GM11168 (cell line): ENCODE data around the gene PRAF2.

Experiments used
- in situ Hi-C: fragments of 300-500 bp; cut with MboI; formaldehyde crosslinking; loops from one replicate; pipeline ENCODE4 v1.12.0; 2022; ENCODE audit warnings: low sequenced_read_pairs; ENCODE audit not compliant: unreplicated experiment

PRAF2 gene, protein sequence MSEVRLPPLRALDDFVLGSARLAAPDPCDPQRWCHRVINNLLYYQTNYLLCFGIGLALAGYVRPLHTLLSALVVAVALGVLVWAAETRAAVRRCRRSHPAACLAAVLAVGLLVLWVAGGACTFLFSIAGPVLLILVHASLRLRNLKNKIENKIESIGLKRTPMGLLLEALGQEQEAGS

DNA sequence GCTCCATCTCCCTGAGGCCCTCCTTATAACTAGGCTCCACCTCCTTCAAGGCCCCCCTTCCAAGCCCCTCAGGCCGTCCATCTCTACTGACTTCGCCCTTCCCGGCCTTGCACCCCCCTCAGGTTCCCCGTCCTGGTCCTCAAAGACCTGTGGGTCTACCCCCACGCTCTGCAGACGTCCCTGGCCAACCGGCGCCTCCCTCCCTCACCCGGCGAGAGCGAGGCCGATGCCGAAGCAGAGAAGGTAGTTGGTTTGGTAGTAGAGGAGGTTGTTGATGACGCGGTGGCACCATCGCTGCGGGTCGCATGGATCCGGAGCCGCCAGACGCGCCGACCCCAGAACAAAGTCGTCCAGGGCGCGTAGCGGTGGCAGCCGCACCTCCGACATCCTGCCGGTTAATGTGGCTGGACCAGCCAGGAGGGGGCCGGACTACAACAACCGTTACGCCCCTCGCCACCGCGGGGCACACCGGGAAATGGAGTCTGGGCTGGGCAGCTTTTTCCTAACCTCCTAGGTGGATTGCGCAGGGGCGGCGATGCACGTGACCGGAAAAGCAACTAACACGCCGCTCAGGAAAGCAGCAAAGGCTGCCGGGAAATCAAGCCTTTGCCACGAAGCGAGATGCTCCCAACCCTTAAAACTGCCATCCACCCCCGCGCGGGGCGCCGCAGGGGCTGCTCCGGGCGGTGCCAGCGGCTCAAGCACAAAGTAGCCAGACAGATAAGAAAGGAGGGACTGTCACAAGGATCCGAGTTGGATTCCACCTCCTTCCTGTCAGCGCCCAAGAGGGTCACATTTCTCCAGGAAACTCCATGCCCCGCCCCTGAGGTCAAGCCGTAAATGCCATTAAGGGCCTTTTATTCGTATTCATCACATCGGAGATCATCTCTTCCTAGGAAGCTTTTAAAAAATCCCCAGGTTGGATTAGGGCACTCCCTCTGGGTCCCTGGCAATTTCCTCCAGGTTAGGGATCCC lies at the start of gene PRAF2:
PRAF2 (minus strand) TSS at position 402 of the 975 bp plus-strand sequence; CDS start at position 387, 15 bp downstream.
- in situ Hi-C loops = no loop called here

DNA sequence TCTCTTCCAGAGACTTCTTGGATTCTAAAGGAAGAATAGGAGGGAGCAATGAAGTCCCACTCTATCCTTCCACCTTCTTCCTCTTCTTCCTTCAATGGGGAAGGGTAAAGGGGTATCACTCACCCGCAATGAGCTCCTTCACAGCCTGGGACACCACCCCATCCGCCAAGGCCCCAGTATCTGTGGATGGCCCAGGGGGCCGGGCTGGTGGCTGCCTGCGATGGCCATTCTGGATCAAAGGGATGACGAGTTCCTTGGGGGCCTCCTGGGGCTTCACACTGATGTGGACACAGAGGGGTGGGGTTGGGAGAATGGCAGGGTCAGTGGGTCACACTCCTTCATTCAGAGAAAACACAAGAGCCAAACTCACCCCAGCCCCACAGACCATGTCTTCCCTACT lies 48.7 kb upstream of the PRAF2 start:
- in situ Hi-C loops = no loop called here

DNA sequence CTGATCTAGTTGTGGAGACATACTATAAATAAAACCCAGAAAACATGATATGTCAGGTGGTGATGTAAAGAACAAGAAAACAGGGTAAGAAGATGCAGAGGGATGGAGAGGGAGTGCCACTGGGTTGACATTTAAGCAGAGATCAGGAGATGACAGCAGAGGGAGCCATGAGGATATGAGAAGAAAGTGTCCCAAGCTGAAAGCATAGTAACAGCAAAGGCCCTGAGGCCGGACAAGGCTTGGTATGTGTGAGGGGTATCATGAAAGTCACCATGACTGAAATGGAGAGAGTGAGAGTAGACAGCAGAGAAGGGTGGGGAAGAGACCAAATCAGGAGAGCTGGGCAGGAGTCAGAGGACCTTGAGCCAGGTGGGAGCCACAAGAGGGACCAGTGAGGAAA lies 46.3 kb upstream of the PRAF2 start:
- in situ Hi-C loops = no loop called here

DNA sequence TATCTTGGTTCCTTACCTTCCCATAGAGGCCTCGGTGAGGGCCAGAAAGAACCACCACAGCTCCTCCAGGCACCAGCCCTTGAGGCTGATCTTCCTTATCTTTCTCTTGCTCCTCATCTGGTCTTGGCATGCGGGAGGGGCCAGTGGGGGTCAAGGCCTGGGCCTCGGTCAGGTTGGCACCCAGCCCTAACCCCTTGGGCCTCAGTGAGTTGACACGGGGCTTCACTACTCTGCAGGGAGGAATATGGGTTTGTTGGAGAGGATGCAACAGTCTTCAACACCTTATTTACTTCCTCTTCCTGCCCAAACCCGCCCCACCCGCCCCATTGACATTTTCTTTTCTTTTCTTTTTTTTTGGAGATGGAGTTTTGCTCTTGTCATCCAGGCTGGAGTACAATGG lies 43.8 kb upstream of the PRAF2 start:
- in situ Hi-C loops = no loop called here

DNA sequence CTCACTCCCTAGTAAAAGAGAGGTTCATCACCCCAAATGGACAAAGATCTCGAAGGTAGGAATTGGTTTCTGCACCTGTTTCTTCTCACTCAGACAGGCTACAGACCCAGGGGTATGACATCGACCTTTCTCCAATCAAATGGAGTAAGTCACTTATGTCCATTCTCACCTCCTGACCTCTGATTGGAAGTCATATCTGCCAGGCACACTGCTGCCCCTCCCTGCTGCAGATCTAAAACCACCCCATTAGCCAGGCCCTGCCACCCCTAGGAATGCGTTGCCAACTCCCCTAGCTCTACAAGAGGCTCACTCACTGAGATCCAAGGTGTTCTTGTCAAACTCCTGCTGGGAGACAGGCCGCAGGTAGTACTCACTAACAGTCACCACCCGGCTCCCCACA lies 42.9 kb upstream of the PRAF2 start:
- in situ Hi-C loops = no loop called here

DNA sequence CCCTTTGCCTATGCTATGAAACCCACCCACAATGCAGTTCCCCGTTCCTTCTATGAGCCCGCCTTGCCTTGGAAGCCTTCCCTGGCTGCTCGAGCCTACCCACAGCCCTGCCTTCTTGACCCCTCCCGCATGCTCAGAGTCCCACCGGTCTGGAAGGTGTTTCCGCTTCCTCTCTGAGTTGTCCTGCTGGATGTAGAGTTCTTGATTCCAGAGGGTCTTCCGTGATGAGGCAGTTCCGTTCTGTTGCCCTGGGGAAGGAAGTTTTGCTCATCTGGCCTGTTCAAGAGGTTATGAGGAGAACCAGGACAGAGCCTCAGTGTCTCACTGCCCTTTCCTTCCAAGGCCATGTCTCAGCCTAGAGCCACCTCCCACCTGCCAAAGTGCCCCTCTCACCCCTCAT lies 42.3 kb upstream of the PRAF2 start:
- in situ Hi-C loops = no loop called here

DNA sequence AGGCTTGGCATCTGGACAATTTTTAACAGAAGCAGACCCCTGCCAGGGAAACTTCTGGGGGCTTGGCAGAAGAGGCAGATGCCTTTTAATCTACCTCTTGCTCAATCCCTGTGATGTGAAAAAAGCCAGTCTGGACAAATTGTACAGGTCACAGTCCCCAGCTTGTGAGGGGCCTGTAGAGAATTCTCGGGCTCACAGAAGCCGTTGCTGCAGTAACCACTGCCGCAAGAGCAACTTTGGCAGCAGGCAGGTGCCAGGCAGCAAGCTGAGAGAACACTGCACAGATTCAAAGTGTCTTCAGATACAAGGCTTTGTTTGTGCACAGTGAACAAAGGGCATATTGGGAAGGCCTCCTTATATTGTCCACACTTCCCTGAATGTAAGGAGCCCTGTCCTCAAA lies 38.0 kb upstream of the PRAF2 start:
- in situ Hi-C loops = no loop called here

DNA sequence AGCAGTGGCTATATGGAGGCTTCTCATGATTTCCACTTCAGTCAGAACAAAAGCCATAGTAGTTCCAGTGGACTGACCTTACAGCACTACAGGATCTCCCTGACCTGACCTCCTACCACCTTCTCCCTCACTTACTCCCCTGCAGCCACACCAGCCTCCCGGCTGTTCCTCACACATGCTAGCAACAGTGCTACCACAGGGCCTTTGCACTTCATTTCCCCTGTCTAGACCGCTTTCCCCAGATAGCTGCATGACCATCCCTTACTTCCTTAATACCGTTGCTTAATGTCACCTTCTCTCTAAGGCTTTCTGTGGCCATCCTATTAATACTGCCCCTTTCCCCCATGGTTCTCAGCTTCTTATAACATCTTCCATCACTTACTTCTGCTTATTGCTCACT lies 36.6 kb upstream of the PRAF2 start:
- in situ Hi-C loops = no loop called here

DNA sequence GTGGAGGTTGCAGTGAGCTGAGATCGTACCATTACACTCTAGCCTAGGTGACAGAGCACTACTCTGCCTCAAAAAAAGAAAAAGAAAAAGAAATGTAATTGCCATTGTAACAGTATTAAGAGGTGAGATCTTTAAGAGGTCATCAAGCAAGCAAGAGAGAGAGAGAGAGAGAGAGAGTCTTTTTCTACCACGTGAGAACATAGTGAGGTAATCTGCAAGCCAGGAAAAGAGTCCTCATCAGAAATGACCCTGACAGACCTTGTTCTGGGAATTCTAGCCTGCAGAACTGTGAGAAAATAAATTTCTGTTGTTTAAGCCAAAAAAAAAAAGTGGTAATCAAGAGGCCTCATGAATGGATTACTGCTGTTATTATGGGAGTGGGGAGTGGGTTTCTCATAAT lies 34.8 kb upstream of the PRAF2 start:
- in situ Hi-C loops = no loop called here

DNA sequence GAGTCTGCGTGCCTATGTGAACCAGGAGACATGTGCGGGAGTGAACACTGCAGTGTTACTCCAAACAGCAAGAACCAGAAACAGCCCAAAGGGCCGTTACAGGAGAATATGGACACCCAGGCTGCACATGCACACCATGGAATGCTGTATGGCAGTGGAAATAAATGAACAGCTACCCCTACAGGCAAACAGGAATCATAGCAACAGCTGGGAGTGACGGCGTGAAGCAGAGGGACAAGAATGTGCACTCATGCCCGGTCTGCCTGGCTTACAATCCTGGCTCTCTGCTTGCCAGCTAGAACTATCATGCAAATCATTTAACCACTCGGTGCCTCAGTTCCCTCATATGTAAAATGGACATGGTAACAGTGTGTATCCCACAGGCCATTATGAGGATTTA lies 33.1 kb upstream of the PRAF2 start:
- in situ Hi-C loops = no loop called here

DNA sequence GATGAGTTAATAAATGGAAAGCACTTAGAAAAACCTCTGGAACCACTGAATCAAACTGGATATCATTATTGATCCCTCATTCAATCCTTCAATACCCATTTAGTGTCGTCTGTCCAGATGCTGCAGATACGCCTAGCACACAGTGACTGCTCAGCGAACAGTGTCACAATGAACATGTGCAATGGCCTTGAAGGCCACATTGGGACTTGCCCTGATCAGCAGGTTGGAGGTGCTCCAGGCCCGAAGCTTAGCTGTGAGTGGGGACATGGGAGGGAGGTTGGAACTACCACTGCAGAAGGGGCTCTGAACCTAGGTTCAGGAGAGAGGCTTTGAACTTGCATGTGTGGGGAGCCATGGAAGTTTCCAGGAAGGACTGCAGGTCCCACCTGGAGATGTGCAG lies 32.5 kb upstream of the PRAF2 start:
- in situ Hi-C loops = no loop called here

DNA sequence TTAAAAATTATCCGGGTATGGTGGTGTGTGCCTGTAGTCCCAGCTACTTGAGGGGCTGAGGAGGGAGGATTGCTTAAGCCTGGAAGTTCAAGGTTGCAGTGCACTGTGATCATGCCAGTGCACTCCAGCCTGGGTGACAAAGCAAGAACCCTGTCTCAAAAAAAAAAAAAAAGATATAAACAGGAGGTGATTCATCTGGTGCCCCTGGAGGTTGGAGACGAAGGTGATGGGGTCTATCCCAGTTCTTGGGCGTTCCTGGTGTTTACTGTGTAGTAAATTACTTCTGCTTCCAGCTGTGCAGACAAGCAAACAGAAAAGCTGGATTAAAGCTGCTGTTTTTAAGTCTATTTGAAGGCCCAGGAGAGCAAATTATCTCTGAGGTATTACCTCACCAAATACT lies 29.8 kb upstream of the PRAF2 start:
- in situ Hi-C loops = no loop called here

DNA sequence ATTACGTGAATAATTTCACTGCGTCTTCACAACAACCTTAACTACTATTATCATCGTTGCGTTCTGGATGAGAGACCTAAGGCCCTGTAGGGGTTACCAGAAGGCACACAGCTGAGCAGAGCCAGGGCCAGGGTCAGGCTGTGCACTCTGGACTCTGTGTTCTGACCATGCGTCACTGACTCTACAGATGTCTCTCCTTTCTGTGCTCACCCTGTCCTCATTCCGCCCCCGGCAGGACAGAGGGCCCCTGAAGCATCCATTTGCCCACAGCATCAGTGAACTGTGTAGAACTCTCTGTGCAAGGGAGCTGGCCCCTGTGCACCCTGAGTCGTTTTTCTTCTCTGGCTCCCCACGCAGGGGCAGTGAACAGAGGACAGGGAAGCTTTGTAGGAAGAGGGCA lies 28.4 kb upstream of the PRAF2 start:
- in situ Hi-C loops = no loop called here

DNA sequence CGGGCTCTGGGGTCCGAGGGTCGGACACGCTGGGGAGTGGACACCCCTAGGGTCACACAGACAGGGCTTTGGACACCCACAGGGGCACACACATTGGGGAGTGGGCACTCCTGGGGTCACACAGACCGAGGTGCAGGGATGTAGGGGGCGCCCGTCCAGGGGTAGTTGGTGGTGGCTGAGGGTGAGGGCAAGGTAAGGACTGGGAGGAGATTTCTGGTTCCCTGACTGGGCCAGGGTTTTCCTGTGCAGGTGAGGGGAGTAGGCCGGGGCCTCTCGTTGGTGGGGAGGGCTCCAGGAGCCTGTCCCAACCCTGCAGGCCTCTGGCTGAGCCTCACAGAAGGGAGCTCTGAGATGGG lies 27.8 kb upstream of the PRAF2 start:
- in situ Hi-C loops = no loop called here

DNA sequence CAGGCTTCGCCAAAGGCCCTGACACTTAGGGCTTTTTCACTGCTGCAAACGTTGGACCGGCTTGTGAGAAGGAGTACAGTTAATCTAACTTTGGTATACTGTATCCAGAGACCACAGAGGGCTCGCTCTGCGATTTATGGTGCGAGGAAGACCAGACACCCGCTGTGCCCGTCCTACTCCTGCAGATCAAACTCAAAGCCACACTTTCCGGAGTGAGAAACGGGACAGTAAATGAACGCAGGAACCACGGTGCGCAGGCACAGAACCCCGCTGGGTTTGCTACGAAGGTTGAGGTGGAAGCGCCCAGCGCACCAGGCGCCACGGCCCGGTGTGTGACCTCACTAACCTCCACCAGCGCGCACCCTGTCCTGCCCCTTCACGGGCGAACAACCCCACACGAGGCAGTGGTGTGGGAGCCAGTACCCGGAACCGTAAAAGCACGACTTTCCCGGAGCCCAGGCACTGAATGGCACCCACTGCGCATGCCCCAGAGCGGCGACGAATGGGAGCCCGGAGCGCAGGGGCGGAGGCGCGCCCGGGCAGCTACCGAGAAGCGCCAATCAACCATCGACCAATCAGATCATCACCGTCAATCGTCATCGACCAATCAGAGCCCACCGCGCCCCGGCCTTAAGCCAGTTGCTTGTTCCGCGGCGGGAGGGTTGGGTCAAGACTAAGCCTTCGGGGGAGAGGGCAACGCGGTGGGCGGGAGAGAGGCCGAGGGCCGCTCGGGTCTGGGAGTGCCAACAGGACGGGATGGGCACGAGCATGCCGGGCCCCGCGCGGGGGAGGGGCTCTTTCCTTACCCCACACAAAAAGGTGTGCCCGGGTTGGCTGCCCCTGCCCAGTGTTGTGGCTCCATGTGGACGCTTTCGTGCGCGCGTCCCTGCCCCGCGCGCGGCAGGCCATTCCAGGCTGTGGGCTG lies 27.2 kb upstream of the PRAF2 start:
- in situ Hi-C loops = no loop called here

DNA sequence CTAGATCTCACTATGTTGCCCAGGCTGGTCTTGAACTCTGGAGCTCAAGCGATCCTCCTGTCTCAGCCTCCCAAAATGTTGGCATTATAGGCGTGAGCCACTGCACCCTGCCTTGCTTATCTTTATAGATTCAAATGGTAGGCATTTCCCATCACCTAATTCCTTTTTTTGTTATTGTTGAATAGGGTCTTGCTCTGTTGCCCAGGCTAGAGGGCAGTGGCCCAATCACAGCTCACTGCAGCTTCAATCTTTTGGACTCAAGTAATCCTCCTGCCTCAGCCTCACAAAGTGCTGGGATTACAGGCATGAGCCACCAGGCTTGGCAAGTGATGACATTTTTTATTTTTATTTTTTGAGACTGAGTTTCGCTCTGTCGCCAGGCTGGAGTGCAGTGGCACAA lies 22.6 kb upstream of the PRAF2 start:
- in situ Hi-C loops = no loop called here

DNA sequence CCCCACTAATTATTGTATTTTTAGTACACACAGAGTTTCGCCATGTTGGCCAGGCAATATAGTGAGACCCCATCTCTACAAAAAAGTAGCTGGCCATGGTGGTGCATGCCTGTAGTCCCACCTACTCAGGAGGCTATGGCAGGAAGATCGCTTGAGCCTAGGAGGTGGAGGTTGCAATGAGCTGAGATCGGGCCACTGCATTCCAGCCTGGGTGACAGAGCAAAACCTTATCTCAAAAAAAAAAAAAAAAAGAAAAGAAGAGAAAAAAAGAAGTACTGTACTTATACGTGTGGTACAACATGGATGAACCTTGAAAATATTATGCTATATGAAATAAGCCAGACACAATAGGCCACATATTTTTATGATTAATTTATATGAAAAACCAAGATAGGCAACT lies 15.8 kb upstream of the PRAF2 start:
- in situ Hi-C loops = no loop called here

DNA sequence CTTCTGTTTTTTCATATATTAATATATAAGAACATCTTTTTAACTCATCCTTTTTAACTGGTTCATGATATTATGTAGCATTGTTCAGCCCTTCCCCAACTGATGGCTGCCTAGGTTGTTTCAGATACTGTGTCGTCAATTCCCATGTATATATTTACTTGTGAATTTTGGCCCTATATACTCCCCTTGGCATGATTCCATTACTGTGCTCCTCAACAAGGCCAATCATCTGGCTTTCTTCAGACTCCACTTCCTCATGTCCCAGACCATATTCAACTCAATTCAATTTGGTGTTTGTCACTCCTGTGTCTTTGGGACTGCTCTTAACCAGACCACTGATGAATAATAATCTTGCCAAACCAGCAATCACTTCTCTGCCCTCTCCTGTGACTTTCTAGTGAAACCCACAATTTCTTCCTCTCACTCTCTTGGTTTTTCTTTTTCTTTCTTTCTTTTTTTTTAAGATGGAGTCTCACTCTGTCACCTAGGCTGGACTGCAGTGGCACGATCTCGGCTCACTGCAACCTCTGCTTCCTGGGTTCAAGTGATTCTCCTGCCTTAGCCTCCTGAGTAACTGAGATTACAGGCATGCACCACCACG lies 8.6 kb upstream of the PRAF2 start:
- in situ Hi-C loops = no loop called here

DNA sequence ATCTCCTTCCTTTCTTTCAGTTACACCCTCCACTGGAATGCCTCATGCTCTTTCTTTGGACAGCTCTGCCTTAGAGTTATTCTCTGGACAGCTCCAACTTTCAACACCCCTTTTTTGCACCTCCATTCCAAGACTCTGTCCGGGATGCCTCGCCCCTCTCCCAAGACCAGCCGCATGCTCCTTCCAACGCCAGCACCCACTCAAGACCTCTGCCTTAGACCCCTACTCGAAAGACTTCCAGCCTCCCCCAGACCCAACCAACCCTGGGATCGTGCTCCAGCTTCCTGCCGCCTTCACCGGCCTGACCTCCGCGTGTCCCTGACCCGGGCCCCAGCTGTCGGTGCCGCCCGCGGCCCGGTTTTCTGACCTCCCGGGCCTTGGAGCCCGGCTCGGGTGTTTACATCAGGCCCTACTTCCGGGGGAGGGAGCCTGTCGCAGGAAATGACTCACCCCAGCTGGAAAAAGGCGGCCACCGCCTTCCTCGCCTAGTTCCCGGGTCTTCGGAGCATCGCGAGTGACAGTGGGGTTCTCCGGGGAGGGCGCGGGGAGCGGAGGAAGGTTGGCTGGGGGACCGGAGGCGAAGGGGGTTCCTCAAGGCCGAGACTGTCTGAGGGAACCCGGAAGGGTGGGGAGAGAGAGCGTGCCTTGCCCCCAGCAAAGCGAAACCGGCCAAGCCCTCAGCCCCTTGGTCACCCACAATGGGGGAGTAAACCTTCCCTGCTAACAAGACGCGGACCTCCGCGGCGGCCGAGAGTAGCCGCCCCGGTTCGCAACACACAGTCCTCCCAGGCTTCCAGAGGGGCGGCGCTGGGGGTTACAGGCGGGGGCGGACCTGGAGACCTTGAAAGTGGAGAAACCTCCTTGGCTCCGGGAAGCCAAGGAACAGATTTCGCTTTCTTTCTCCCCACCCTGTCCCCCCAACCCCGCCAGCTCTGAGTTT lies 6.0 kb upstream of the PRAF2 start, which contains the start of gene WDR45:
WDR45 (minus strand) TSS at position 399 of the 940 bp plus-strand sequence. CDS start 1,792 bp downstream, outside the sequence.
- in situ Hi-C loops = no loop called here
